AG09309 (cell line): ENCODE measurements around the gene CRPPA.

Experiments
- DNase-seq: peaks from one replicate; pipeline ENCODE4 v3.0.0-alpha.2; 2010; ENCODE audit warnings: low read depth
- H3K4me3 ChIP-seq: 2 replicates; pipeline ENCODE4 v1.5.1; 2011; ENCODE audit warnings: mild to moderate bottlenecking, low read depth, low read length, moderate library complexity; ENCODE audit not compliant: control insufficient read depth
- CTCF ChIP-seq: IDR thresholded peaks from 2 replicates; pipeline ENCODE4 v1.5.1; 2011; ENCODE audit warnings: mild to moderate bottlenecking, low read depth, low read length, inconsistent platforms; ENCODE audit not compliant: insufficient read depth, control insufficient read depth; ENCODE audit errors: missing control alignments

CRPPA gene

DNA sequence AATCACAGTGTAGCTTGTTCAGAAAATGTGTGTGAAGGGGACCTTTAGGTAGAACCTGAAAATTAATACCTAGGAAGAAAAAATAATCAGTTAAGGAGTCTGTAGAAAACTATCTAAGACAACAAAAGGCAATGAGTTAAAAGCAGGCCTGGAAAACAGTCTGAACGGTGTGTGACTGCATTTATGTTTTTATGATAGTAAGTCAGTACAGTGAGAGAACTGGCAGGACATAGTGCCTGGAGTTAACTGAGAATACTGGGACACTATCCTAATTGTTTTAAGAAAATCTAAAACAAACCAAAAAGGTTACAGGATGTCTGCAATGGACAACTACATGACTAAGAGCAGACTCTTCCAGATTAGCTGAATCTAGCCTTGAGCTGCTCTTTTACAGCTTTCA lies 17.9 kb downstream of the CRPPA start:
- TF ChIP-seq CTCF: no peak
- no peak for DNase-seq
- H3K4me3 ChIP-seq: no peak overlapping the region

DNA sequence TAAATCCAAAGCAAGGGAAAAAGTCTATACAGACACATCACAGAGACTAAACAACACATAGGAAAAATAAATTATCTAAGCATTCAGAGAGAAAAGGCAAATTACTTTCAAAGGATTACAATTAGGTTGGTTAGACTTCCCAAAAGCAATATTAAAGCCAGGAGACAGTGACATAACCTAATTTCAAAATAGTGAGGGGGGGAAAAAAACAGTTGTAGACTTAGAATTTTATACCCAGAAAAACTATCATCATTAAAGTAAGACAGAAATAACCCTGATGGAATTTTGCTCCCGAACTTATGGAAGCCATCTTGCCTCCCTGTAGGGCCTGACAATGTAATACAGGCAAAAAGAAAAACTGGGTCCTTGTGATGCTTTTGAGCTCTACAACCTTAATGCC lies 18.4 kb downstream of the CRPPA start:
- H3K4me3 ChIP-seq: no peak overlapping the region
- DNase-seq: no peak
- TF ChIP-seq CTCF: no peak

- no peak for TF ChIP-seq CTCF
- no peak for DNase-seq
- H3K4me3 ChIP-seq: no peak overlapping the region
Observed at GRCh38 chr7:16402091-16402490, 19.2 kb downstream of the CRPPA start.

- no peak overlapping the region for H3K4me3 ChIP-seq
- no peak for DNase-seq
- TF ChIP-seq CTCF: no peak
Observed at GRCh38 chr7:16400893-16401275, 20.5 kb downstream of the CRPPA start.

- no peak overlapping the region for H3K4me3 ChIP-seq
- no peak for DNase-seq
- TF ChIP-seq CTCF: no peak
Observed at GRCh38 chr7:16399916-16400892, 21.1 kb downstream of the CRPPA start.

- TF ChIP-seq CTCF: no peak
- no peak overlapping the region for H3K4me3 ChIP-seq
Observed at GRCh38 chr7:16399265-16399831, 22.0 kb downstream of the CRPPA start.

More at GRCh38 chr7:16399265-16399831, 22.0 kb downstream of the CRPPA start:
- no peak for DNase-seq
